ENCODE measurements around the gene USP12. TPM values are rescaled to one million over a fixed set of nuclear protein-coding genes. Genes with fewer than 3 reads are reported as not detected.

The USP12 gene, protein sequence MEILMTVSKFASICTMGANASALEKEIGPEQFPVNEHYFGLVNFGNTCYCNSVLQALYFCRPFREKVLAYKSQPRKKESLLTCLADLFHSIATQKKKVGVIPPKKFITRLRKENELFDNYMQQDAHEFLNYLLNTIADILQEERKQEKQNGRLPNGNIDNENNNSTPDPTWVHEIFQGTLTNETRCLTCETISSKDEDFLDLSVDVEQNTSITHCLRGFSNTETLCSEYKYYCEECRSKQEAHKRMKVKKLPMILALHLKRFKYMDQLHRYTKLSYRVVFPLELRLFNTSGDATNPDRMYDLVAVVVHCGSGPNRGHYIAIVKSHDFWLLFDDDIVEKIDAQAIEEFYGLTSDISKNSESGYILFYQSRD
- total RNA-seq = 11.2 and 11.6 TPM in 2 replicates

DNA sequence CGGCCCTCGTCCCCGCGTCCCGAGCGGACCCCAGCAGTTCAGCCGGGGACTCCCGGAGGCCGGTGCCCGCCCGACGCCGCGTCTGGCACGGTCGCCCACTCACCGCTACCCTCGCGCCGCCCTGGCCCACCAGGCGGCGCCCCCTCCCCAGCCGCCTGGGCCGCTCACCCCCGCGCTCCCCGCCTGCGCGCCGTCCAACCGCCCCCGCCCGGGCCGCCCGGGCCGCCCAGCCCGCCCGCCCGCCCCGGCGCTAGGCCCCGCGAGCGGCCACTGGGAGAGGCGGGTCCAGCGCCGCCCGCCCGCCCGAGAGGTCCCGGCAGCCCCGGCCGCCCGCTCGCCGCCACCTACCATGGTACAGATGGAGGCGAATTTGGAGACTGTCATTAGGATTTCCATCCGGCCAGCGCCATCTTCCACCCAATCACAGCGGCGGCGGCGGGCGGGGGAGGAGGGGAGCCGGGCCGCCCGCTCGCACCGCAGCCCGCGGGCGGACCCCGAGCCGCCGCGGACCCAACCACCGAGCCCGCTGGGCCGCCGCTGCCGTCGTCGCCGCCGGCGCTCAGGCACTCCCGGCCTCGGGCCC, at the start of gene USP12:
TSS of gene USP12 (minus strand) at position 568 of the 583 bp plus-strand sequence. CDS start at position 396, 172 bp downstream.

Other genes with a start within 250 kb of the USP12 start
- gene RPL21, start 79.7 kb upstream of the USP12 start, total RNA-seq = 1,434 and 1,506 TPM in 2 replicates
- 1.7 and 2.5 TPM in 2 replicates for gene RASL11A, start 99.0 kb upstream of the USP12 start, total RNA-seq

Data from hair follicular keratinocyte (primary cell).